Karpas-422 (cell line): ENCODE data around the gene PTPN9. TPM values are rescaled to one million over a fixed set of nuclear protein-coding genes. Genes with fewer than 3 reads are reported as not detected.

Experiments
- DNase-seq: peaks from one replicate; pipeline ENCODE4 v3.0.0-alpha.2; 2015
- H2AFZ ChIP-seq: fragments of 200-600 bp; sonication (generic); 2 replicates; pipeline ENCODE4 v1.6.1; 2014; ENCODE audit warnings: antibody characterized with exemption, low read length, mixed read lengths
- H3K27ac ChIP-seq: fragments of 200-600 bp; sonication (generic); 2 replicates; pipeline ENCODE4 v1.5.1; 2014; ENCODE audit warnings: mild to moderate bottlenecking, low read length, moderate library complexity
- H3K27me3 ChIP-seq: fragments of 200-600 bp; sonication (generic); 2 replicates; pipeline ENCODE4 v1.6.1; 2014; ENCODE audit warnings: low read length, mixed read lengths
- H3K36me3 ChIP-seq: fragments of 200-600 bp; sonication (generic); 2 replicates; pipeline ENCODE4 v1.6.1; 2014; ENCODE audit warnings: low read length, mixed read lengths; ENCODE audit not compliant: insufficient read depth
- H3K4me1 ChIP-seq: fragments of 200-600 bp; sonication (generic); 2 replicates; pipeline ENCODE4 v1.6.1; 2014; ENCODE audit warnings: mild to moderate bottlenecking, low read length, mixed read lengths
- H3K4me2 ChIP-seq: fragments of 200-600 bp; sonication (generic); 2 replicates; pipeline ENCODE4 v1.6.1; 2014; ENCODE audit warnings: low read length, low read depth, mild to moderate bottlenecking; ENCODE audit not compliant: poor library complexity, severe bottlenecking
- H3K4me3 ChIP-seq: fragments of 200-600 bp; sonication (generic); 2 replicates; pipeline ENCODE4 v1.5.1; 2014; ENCODE audit warnings: mild to moderate bottlenecking, antibody characterized with exemption, low read length, mixed read lengths
- H3K79me2 ChIP-seq: fragments of 200-600 bp; sonication (generic); 2 replicates; pipeline ENCODE4 v1.6.1; 2014; ENCODE audit warnings: mild to moderate bottlenecking, low read length, mixed read lengths
- H3K9ac ChIP-seq: fragments of 200-600 bp; sonication (generic); 2 replicates; pipeline ENCODE4 v1.6.0; 2014; ENCODE audit warnings: low read length
- H3K9me2 ChIP-seq: fragments of 200-600 bp; sonication (generic), shearing (Covaris generic); replicated peaks from 2 replicates; pipeline ENCODE4 v1.6.0; 2014; ENCODE audit warnings: mild to moderate bottlenecking, low read length, moderate library complexity; ENCODE audit not compliant: insufficient read depth
- H3K9me3 ChIP-seq: fragments of 300-700, 200-600 bp; sonication (generic); 2 replicates; pipeline ENCODE4 v1.6.1; 2014; ENCODE audit warnings: low read length, mixed read lengths
- H4K20me1 ChIP-seq: fragments of 200-600 bp; sonication (generic); 2 replicates; pipeline ENCODE4 v1.6.1; 2014; ENCODE audit warnings: mild to moderate bottlenecking, antibody characterized with exemption, low read length, low read depth; ENCODE audit not compliant: insufficient read depth
- total RNA-seq: library from RNA; depleted of rRNA; stranded (reverse); fragments of >200 nt; shearing (Covaris generic); gene quantifications from 2 replicates; pipeline ENCODE4 v1.2.3, GENCODE V29; 2014; ENCODE audit warnings: low replicate concordance

Gene PTPN9
- total RNA-seq, 1 experiment from 2014 or later, result 31.2 TPM

DNA sequence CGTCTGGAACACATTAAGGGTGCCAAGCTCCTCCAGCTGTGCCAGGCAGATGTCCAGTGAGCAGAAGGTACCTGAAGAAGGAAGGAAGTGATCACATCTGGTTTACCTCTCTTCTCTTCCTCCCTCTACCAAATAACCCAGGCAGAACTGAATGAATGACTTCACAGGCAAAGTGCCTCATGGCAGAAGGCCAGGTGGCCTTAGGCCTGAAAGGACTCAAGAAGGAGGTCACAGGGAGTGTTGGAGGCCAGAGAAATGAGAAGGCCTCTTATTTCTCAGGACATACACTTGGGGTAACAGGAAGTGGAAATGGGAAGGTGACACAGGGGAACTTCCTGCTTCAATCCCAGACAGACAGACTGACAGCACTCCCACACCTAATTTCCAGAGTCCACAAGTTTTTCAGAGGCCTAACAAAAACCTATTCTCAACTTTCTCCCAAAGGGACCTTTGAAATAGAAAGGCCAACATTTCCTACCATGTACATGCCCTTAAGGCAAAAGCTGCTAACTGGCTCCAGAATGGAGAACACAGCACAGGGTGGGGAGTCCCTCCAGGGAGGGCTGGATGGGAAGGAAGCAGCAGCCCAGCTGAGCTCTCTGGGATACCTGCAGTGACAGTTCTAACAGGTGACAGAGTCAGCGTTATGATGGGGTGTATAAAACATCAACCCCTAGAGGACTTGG is 110.1 kb downstream of the PTPN9 start:
- no peak overlapping the region for H3K4me3 ChIP-seq
- H4K20me1 ChIP-seq, result no peaks in the 10 kb centered on the region
- H3K27ac ChIP-seq, result no peak overlapping the region
- no peaks in the 10 kb centered on the region for H3K9me3 ChIP-seq
- H3K4me1 ChIP-seq, result no peaks in the 10 kb centered on the region
- H3K27me3 ChIP-seq, result no peaks in the 10 kb centered on the region
- H3K9ac ChIP-seq, result no peak overlapping the region
- no peaks in the 10 kb centered on the region for H3K79me2 ChIP-seq
- no peak overlapping the region for H3K4me2 ChIP-seq
- DNase-seq, result no peak
- no peak overlapping the region for H2AFZ ChIP-seq
- peaks cover 37% of the 10 kb centered on the region for H3K36me3 ChIP-seq
- no peaks in the 10 kb centered on the region for H3K9me2 ChIP-seq

DNA sequence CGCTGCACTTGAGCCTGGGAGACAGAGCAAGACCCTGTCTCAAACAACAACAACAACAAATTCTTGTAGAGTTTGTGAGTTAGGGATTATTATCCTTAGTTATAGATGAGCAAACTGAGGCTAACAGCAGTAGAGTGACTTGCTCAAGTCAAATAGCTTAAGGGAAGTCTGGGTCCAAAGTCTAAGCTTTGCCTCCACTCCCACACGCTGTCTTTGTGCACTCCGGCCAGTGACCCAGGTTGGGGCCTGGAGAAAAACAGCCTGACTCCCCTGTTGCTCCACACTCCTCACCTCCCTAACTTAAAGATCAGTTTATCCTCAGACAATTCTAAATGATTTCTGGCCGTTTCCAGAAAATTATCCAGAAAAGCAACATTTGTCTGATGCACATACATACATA is 118.5 kb downstream of the PTPN9 start:
- H3K27ac ChIP-seq, result no peak overlapping the region
- H3K27me3 ChIP-seq, result no peaks in the 10 kb centered on the region
- no peaks in the 10 kb centered on the region for H3K9me2 ChIP-seq
- no peaks in the 10 kb centered on the region for H4K20me1 ChIP-seq
- H3K79me2 ChIP-seq, result no peaks in the 10 kb centered on the region
- DNase-seq, result no peak
- no peak overlapping the region for H3K4me2 ChIP-seq
- no peaks in the 10 kb centered on the region for H3K36me3 ChIP-seq
- no peak overlapping the region for H2AFZ ChIP-seq
- H3K9ac ChIP-seq, result no peak overlapping the region
- peaks cover 11% of the 10 kb centered on the region for H3K4me1 ChIP-seq
- no peaks in the 10 kb centered on the region for H3K9me3 ChIP-seq
- H3K4me3 ChIP-seq, result no peak overlapping the region

DNA sequence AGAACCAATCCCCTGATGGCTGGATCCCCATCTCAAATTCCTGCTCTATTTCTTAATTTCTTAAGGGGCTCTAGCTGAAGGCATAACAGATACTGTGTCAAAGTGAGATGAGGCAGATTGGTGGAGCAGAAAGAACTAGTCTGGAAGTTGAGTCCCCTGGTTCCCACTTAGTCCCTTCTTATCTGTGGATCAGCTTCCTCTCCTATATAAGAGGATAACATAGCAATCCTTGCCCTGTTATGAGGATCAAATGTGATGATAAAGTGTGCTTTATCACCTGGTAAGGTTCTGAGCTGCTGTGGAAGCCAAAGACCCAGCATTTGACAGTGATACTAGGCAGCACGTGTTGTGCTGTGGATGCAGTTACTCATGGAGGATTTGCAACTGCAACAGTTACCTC is 119.5 kb downstream of the PTPN9 start:
- H3K4me3 ChIP-seq, result no peak overlapping the region
- DNase-seq, result no peak
- no peak overlapping the region for H3K9ac ChIP-seq
- no peak overlapping the region for H3K4me2 ChIP-seq
- no peaks in the 10 kb centered on the region for H4K20me1 ChIP-seq
- H3K9me2 ChIP-seq, result no peaks in the 10 kb centered on the region
- H3K27ac ChIP-seq, result no peak overlapping the region
- no peaks in the 10 kb centered on the region for H3K36me3 ChIP-seq
- H3K79me2 ChIP-seq, result no peaks in the 10 kb centered on the region
- H3K9me3 ChIP-seq, result no peaks in the 10 kb centered on the region
- peaks cover 11% of the 10 kb centered on the region for H3K4me1 ChIP-seq
- H3K27me3 ChIP-seq, result no peaks in the 10 kb centered on the region
- H2AFZ ChIP-seq, result no peak overlapping the region

DNA sequence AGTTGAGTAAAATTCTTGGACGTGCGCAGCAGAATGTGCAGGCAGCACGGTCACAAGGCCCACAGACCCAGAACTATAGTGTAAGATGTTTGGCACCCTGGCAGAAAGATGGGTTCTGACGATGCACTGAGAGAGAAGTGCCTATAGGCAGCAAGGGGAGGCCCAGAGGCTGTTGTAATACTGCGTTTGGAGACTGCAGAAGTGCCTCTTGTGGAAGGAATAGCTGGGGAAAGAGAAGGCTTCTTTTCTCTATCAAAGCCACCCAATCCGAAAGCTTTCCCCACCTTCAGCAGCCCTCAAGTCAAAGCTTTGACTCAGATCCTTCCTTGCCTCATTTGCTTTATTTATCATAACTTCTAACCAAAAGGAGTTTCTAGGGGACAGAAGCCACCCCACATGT is 122.4 kb downstream of the PTPN9 start:
- 0 out of 2 replicates have a peak, but pooled peaks cover 4% of the 10 kb centered on the region for H3K79me2 ChIP-seq
- no peaks in the 10 kb centered on the region for H3K9me2 ChIP-seq
- peak overlapping the region; percentile 87 for H3K9ac ChIP-seq
- H3K36me3 ChIP-seq, result no peaks in the 10 kb centered on the region
- H4K20me1 ChIP-seq, result no peaks in the 10 kb centered on the region
- H2AFZ ChIP-seq, result no peak overlapping the region
- peak overlapping the region; percentile 85 for H3K4me2 ChIP-seq
- H3K4me3 ChIP-seq, result peak overlapping the region; percentile 83
- H3K4me1 ChIP-seq, result peaks cover 22% of the 10 kb centered on the region
- peak; percentile 64 for DNase-seq
- H3K9me3 ChIP-seq, result no peaks in the 10 kb centered on the region
- H3K27me3 ChIP-seq, result no peaks in the 10 kb centered on the region
- peak overlapping the region; percentile 71 for H3K27ac ChIP-seq

DNA sequence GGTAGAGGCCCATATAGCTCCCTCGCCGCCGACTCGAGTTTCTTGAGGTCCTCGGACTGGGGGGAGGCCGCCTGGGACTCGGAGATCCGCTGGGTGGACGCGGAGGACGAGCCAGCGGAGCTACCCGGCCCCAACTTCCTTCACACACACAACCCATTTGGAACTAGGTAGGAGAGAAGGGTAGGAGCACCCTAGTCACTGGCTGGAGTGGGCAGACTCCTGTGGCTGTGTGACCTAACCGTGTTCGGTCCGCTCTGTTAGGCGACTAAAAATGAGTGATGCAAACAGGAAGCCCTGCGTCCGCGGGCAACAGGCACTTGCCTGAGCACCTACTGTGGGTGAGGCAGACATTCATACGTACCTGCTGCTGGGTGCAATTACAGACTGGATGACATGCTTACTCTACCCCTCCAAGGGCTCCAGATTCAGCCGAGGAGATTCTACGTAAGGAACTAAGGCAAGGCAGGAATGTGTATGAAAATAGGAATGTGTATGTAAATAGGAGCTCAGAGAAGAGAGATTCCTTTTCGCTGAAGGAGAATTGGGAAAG is 123.1 kb downstream of the PTPN9 start:
- H3K9me3 ChIP-seq, result no peaks in the 10 kb centered on the region
- H3K4me3 ChIP-seq, result peak overlapping the region; percentile 83
- H4K20me1 ChIP-seq, result no peaks in the 10 kb centered on the region
- peak; percentile 81 for DNase-seq
- peaks cover 22% of the 10 kb centered on the region for H3K4me1 ChIP-seq
- H3K9me2 ChIP-seq, result no peaks in the 10 kb centered on the region
- H3K27ac ChIP-seq, result peak overlapping the region; percentile 71
- peak overlapping the region; percentile 87 for H3K9ac ChIP-seq
- H3K27me3 ChIP-seq, result no peaks in the 10 kb centered on the region
- H3K4me2 ChIP-seq, result peak overlapping the region; percentile 85
- no peaks in the 10 kb centered on the region for H3K36me3 ChIP-seq
- peak overlapping the region; percentile 78; the same call in 1 of the 2 replicates for H2AFZ ChIP-seq
- H3K79me2 ChIP-seq, result 0 out of 2 replicates have a peak, but pooled peaks cover 4% of the 10 kb centered on the region

DNA sequence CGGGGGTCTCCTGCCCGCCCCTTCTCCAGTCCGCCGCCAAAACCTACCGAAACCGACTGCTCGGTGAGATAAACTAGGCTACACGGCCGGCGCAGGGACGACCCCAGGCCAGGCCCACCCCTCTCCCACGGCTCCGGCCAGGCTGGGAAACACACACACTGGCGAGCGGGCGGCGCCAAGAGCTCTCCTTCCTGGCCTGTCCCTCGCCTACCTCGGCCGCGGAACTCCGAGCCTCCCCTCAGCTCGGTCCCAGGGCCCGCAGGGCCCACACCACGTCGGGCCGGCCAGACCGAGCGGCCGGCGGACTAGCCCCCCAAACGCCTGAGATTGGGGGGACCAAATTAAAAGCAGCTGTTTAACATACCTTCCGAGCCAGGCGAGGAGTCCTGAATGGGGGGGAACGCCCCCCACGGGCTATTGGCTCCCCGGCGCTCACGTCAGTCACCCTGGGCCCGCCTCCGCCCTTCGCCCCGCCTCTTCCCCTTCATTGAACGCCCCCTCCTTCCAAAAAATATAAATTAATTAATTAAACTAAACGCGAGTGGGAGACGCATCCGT is 123.6 kb downstream of the PTPN9 start:
- H3K27ac ChIP-seq, result peak overlapping the region; percentile 82
- peak overlapping the region; percentile 83 for H3K4me3 ChIP-seq
- H4K20me1 ChIP-seq, result peaks cover under 1% of the 10 kb centered on the region
- no peaks in the 10 kb centered on the region for H3K9me3 ChIP-seq
- H3K27me3 ChIP-seq, result no peaks in the 10 kb centered on the region
- peak overlapping the region; percentile 78; the same call in 1 of the 2 replicates for H2AFZ ChIP-seq
- peak overlapping the region; percentile 87 for H3K9ac ChIP-seq
- DNase-seq, result peak; percentile 95
- H3K4me1 ChIP-seq, result peaks cover 22% of the 10 kb centered on the region
- peaks cover 6% of the 10 kb centered on the region for H3K79me2 ChIP-seq
- H3K4me2 ChIP-seq, result peak overlapping the region; percentile 85
- no peaks in the 10 kb centered on the region for H3K9me2 ChIP-seq
- no peaks in the 10 kb centered on the region for H3K36me3 ChIP-seq

DNA sequence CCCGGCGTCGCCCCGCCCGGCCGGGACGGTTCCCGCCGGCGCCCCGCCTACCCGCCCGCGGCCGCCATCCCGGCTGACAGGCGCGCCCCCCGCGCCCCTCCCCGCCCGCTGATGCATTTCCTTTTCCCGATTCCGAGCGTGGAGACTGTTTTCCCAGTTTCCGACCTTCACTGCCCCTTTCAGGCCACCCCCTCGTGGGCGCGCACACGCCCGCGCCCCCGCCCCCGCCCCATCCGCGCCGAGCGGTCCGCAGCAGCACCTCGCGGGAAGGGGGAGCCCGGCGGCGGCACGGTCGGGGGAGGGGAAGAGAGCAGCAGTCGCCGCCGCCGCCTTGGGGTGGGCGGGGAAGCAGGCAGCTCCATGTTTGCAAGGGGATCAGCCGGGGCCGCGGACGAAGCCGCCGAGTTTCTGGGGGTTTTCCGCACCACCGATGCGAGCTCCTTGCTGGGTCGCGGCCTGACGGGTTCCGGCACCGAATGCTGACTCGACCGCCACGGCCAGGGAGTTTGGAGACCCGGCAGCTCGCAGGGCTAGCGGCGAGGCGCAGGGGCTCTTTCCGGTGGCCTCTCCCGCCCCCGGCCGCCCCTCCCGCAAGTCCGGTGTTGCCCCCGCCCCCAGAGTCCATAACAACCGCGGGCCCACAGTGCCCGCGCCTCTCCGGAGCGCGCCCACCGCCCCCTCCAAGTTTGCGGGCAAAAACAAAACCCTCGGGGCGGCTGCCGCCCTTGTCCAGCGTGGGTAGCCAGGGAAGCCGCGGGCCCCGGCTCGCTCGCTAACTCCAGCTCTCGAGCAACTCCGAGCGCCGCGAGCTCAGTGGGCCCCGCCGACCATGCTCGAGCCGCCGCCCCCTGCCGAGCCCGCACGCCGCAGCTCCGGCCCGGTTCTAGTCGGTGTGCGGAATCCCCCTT is 124.4 kb downstream of the PTPN9 start:
- H3K36me3 ChIP-seq, result no peaks in the 10 kb centered on the region
- H3K9ac ChIP-seq, result peak overlapping the region; percentile 87
- H3K4me1 ChIP-seq, result peaks cover 29% of the 10 kb centered on the region
- peaks cover 14% of the 10 kb centered on the region for H3K79me2 ChIP-seq
- peak overlapping the region; percentile 83 for H3K4me3 ChIP-seq
- no peaks in the 10 kb centered on the region for H3K27me3 ChIP-seq
- H3K27ac ChIP-seq, result peak overlapping the region; percentile 82
- H3K9me3 ChIP-seq, result no peaks in the 10 kb centered on the region
- peaks cover 9% of the 10 kb centered on the region for H4K20me1 ChIP-seq
- H3K9me2 ChIP-seq, result no peaks in the 10 kb centered on the region
- peak overlapping the region; percentile 42; the same call in 1 of the 2 replicates for H2AFZ ChIP-seq
- peak; percentile 88 for DNase-seq
- peak overlapping the region; percentile 85 for H3K4me2 ChIP-seq
